Bone marrow (tissue), 2 donors: ENCODE results near the gene SPON1.

ENCODE experiments used
- DNase-seq, 2 donors: peaks; one replicate each; lab custom pipeline; 2025; lab: John Stamatoyannopoulos, UW

SPON1 gene

GRCh38 chr11:13944016-13944415 lies 18.5 kb upstream of the SPON1 start:
- no peak for DNase-seq

GRCh38 chr11:13944911-13945425 lies 17.6 kb upstream of the SPON1 start:
- no peak for DNase-seq

- DNase-seq = no peak
These were observed 15.1 kb upstream of the SPON1 start for GRCh38 chr11:13947379-13947778.

- no peak for DNase-seq
These were observed 12.6 kb upstream of the SPON1 start for GRCh38 chr11:13949876-13950275.

GRCh38 chr11:13952221-13952620 lies 10.3 kb upstream of the SPON1 start:
- DNase-seq = no peak

DNA sequence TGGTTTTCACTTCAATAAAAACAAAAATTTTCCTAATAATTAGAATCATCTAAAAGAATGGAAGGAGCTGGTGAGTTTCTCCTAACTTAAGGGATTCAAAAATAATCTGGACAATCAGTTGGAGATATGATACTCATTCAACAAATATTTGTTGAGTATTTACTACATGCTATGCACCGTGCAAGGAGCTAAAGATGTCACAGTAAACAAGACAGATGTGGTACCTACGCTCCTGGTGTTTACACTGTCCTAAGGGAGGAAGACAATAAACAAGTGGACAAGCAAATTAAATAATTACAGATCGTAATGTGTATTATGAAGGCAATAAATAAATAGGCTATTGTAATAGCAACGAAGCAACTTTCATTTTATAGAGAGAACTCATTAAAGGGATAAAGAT lies 9.9 kb upstream of the SPON1 start:
- no peak for DNase-seq

- DNase-seq = no peak
These were observed 7.9 kb upstream of the SPON1 start for GRCh38 chr11:13954591-13954990.

DNA sequence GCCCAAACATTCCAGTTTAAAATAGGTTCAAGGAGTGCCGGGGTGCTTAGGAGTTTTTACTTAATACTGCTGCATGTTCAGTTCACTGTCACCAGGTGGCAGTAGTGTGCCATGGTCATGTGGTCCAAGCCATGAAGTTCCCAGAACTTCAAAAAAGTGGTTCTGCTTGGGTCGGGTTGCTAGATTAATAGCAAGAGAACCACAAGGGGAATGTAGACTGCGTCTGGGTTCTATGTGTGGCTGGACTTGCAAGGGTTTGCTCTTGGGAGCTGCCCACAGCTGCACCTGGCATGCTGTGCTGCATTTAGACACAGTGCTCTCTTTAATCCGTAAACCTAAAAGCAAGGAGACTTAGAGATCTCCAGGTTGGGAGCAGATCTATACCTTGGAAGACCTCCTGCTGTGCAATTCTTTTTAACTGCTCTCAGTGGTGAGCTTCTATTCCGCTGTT lies 6.5 kb upstream of the SPON1 start:
- DNase-seq = peak in 1 of 2 donors; percentile 14

- no peak for DNase-seq
These were observed 5.5 kb upstream of the SPON1 start for GRCh38 chr11:13956988-13957387.

DNA sequence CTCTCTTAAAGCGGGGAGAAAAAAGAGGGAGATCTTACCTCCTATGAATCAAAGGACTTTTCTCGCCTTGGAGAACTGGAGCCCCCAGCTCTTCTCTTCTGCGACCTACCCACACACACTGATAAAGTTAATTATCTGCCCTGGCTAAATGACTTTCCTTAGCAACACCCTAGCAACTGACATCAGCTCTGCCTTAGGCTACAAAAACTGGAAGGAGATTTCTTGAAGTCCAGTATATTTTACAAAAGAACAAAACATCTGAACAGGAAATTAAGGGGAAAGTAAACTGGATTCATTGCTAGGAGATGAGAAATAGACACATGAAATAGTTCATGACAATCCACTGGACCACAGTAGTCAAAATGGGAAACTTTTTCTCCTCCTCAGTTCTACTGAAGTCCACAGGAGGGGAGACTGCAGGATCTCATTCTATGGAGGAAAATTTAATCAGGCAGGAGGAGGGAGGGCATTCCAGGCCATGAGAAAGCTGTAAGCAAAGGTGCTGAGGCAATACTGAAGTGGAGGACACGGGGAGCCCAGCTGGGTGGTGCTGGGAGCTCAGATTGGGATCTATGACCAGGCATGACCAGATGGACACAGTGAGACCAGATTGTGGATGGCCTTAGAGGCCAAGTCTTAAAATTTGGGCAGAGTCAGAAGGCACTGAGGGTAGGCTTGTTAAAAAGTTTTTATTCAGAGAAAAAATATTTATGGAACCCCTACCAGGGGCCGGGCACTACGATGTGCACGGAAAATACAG lies 3.7 kb upstream of the SPON1 start:
- no peak for DNase-seq

GRCh38 chr11:13962198-13962561 lies 343 bp upstream of the SPON1 start:
- DNase-seq = no peak

DNA sequence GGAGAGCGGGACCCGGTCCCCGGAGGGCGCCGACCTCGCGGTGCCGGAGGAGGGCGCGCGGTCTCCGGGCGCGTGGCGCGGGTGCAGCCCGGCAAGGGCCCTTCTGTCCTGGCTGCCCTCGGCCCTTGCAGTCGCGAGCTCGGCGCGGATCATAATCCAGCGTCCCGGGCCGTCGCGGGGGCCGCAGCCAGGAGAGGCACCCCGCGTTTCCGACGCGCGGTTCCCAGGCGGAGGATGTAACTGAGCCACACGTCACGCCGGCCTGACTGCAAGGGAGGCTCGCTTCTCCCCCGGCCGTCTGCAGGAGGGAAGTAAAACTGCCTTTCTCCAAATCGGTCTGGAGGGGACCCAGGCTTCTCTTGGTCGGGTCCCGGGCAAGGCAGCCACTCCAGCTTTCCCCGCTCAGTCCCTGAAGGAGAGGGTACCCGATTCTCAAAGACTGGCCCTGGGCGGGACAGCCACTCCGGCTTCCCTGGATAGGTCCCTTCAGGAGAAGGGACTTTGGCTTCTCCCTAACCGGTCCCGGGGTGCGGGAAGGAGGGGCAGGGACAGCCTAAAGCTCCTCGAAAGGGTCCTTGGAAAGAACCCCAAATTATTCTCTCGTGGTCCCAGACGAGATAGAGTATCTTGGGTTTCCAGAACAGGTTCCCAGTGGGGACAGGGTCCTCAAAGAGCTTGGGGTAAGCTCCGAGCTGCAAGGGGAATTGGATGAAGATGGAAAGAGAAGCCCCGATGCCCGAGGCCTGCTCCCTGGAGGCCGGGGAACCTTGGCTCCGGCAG lies 836 bp downstream of the SPON1 start:
- no peak for DNase-seq

DNA sequence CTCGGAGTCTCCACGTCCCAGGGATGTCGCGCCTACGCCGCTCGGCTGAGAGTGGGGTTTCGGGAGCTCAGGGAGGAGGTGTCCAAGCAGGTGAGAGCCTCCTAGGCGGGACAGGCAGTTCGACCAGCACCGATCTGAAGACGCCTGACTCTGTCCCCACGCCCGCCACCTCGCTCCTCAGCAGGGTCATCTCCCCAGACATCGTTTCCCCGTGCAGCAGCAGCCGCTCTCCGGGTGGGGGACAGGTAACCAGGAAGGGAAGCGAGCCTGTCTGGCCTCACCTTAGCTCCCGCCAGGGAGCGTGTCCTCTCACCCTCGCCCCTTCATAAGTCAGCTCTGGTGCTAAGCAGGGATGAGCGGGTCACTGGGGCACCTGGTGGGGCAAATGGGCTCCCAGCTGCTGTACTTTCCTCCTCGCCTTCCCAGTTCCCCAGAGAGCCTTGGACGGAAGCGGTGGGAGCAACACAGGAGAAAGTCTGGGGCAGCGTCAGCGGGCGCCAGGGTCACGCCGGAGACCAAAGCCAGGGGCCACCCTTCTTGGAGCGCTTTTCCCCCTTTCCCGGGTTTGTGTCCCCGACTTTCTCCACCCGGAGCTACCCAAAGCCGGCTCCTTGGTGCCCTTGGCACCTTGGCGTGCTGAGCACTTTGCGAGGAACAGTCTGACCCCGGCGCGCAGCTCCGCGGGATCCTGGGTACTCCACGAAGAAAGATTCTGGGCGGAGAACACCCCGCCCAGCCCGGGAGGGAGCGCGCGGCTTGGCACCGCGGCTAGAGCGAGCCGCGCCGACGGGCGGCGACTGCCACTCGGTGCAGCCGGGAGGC lies 1.6 kb downstream of the SPON1 start:
- no peak for DNase-seq

DNA sequence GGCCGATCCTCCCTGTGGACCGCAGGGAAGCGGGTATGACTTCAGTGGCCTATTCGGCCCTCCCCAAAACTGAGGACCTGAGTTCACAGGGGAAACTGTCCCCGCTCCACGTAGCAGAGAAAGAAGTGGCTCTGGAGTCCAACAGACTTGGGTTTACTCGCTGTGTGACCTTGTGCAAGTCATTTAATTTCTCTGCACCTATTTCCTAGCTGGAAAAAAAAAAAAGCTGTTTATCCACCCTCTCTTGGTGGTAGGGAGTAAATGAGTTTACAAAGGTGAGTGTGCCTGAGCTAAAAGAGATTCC lies 2.2 kb downstream of the SPON1 start:
- DNase-seq = no peak

GRCh38 chr11:13965337-13965736 lies 2.8 kb downstream of the SPON1 start:
- no peak for DNase-seq

DNA sequence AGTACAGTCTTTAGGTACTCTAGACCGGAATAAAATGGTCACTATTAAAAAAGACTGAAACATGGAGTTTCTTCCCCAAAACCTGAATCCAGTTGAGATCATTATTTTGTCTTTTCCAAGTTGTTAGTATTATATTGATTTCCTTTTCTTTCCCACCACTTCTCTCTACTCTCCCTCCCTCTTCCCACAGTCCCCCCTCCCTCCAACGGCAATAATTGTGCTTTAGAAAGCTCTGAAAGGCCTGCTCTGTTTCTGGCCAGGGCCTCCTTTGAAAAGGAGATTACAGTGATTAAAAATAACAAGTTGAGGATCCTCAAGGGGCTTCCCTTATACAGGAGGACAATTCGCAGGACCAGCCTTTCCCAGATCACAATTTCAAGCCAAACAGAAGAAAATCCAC lies 3.5 kb downstream of the SPON1 start:
- DNase-seq = no peak

DNA sequence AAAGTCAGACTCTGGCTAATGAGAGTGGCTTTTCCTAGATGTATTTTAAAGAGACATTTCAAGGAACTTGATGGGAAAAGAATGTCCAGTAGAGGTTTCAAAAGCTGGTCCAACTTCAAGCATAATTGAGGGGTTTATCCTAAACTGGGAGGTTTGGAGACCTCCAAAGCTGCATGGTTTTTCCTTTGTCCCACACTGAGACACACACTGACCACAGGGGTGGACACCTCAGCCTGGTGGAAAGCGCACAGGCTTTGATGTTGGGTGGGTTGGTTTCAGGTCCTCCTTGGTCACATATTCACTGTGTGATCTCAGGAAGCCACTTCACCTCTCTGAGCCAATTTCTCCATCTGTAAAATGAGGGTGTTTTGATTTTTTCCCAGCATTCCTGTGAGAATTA lies 4.0 kb downstream of the SPON1 start:
- no peak for DNase-seq

DNA sequence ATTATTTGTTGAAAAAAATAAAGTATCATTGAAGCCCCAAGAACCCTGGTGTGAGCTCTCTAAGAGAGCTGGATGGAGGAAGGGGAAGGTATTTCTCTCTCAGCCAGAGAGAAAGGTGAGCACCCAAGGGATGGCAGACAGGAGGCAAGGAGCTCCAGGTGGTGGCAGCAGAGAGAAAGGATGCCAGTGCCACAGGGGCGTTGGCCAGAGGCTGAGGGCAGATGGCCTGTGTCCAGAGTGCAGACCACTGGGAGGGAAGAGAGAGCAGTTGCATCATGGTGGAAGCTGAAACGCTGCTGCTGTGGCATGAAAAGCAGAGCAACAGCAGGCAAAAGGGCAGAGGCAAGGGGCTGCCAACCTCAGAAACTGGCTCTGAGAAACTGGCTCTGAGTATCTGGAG lies 8.5 kb downstream of the SPON1 start:
- DNase-seq = no peak

DNA sequence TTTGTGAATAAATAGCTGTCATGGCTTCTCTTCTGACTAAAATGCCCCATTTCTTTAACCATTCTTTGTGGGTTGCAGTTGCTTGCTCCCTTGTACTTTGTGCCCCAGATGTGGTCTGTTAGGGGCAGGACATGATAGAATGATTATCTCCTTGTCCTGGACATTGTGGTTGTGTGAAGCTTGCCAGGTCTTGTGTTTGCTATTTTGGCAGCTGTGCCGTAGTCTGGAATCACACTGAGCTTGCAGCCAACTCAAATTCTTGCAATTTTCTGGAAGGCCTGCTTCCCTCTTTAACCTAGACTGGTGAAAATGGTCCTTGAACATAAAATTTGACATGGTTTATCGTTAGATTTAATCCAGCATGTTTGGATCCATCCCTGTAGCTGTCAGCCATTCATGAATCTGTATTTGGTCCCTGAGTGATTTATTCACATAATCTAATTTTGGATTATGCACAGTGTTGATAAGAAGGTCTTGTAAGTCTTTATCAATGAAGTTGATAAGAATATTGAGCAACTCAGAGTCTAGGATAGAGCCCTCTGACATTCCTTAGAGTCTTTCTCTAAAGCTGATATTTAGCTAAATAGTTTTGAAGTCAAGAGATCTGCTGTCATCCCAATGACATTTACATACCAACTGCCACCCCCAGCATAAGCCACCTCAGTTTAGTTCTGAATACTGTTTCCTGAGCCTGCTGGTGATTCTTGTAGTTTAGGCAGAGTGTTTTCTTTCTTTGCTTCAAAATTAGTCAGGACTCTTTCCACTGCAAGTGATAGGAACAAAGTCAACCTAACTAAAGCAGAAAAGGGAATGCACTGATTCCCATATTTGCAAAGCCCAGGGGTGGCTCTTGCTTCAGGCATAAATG lies 9.8 kb downstream of the SPON1 start:
- no peak for DNase-seq

GRCh38 chr11:13972944-13973343 lies 10.4 kb downstream of the SPON1 start:
- no peak for DNase-seq

- no peak for DNase-seq
These were observed 12.1 kb downstream of the SPON1 start for GRCh38 chr11:13974631-13975030.
